Tibial artery (tissue), 4 donors: Measurements from ENCODE around the gene LXN.

Experiments
- DNase-seq, 2 donors: peaks; one replicate each; pipeline ENCODE4 v3.0.0-alpha.2; 2019
- H3K27ac ChIP-seq, 2 donors: fragments of 200-600 bp; sonication (generic) in 1 of 2; 1 replicate in 1 of 2; 2 replicates in 1 of 2; pipeline ENCODE4 v1.5.1; 2018 to 2019; ENCODE audit warnings: mild to moderate bottlenecking in 1 of 2
- H3K27me3 ChIP-seq, 2 donors: fragments of 200-600 bp; sonication (generic) in 1 of 2; one replicate each; pipeline versions ENCODE4 v1.5.1 to v1.6.0; 2016 to 2019
- H3K36me3 ChIP-seq, 3 donors: fragments of 200-600 bp; sonication (generic) in 2 of 3; one replicate each; pipeline ENCODE4 v1.5.1; 2016 to 2019; ENCODE audit warnings: mild to moderate bottlenecking in 2 of 3
- H3K4me1 ChIP-seq, 4 donors: fragments of 200-600 bp; sonication (generic) in 2 of 4; 1 replicate in 3 of 4; 2 replicates in 1 of 4; pipeline ENCODE4 v1.5.1; 2016 to 2019
- H3K4me3 ChIP-seq, 2 donors: fragments of 200-600 bp; sonication (generic) in 1 of 2; 1 replicate in 1 of 2; 2 replicates in 1 of 2; pipeline ENCODE4 v1.5.1; 2018 to 2019; ENCODE audit warnings: mild to moderate bottlenecking in 2 of 2
- H3K9me3 ChIP-seq, 3 donors: fragments of 200-600 bp; sonication (generic) in 1 of 3; one replicate each; pipeline ENCODE4 v1.5.1; 2016 to 2019
- intact Hi-C: fragments of 100-400 bp; cut with DNase I; formaldehyde crosslinking; loops from one replicate; pipeline ENCODE4 v1.15.0; 2023; ENCODE audit warnings: low total_unique reads
- TF ChIP-seq, protein P1 (sequence below), 2 experiments: fragments of 200-600 bp in 1 of 2; fragments of 450-650 bp in 1 of 2; IDR thresholded peaks; one replicate each; pipeline ENCODE4 v1.5.1; 2017 to 2019; ENCODE audit warnings: antibody characterized with exemption in 2 of 2, mild to moderate bottlenecking in 1 of 2, moderate library complexity in 1 of 2

Gene LXN

GRCh38 chr3:158659454-158660237 is 12.8 kb downstream of the LXN start:
- peak in 1 of 2 donors; percentile 67 for DNase-seq
- Histone ChIP-seq H3K36me3 (peaks cover 44 to 72% (median 67%) of the 10 kb centered on the region in 3 donors), H3K27me3 (no peaks in the 10 kb centered on the region), H3K27ac (no peak overlapping the region), H3K4me3 (no peak overlapping the region), H3K4me1 (no peaks in the 10 kb centered on the region), H3K9me3 (no peaks in the 10 kb centered on the region)
- intact Hi-C loops = no loop called here
- TF ChIP-seq, protein P1, sequence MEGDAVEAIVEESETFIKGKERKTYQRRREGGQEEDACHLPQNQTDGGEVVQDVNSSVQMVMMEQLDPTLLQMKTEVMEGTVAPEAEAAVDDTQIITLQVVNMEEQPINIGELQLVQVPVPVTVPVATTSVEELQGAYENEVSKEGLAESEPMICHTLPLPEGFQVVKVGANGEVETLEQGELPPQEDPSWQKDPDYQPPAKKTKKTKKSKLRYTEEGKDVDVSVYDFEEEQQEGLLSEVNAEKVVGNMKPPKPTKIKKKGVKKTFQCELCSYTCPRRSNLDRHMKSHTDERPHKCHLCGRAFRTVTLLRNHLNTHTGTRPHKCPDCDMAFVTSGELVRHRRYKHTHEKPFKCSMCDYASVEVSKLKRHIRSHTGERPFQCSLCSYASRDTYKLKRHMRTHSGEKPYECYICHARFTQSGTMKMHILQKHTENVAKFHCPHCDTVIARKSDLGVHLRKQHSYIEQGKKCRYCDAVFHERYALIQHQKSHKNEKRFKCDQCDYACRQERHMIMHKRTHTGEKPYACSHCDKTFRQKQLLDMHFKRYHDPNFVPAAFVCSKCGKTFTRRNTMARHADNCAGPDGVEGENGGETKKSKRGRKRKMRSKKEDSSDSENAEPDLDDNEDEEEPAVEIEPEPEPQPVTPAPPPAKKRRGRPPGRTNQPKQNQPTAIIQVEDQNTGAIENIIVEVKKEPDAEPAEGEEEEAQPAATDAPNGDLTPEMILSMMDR (IDR thresholded peaks at IDR 0.05) = peak; percentile 51 to 53

- intact Hi-C loops = no loop called here
- no peaks in the 10 kb centered on the region for H3K27me3 ChIP-seq
- H3K9me3 ChIP-seq = no peaks in the 10 kb centered on the region
- no peak overlapping the region for H3K4me3 ChIP-seq
- no peak overlapping the region for H3K27ac ChIP-seq
- DNase-seq = no peak
- no peaks in the 10 kb centered on the region for H3K4me1 ChIP-seq
- TF ChIP-seq, protein P1 (IDR thresholded peaks at IDR 0.05) = no peak
- peaks cover 43 to 72% (median 64%) of the 10 kb centered on the region in 3 donors for H3K36me3 ChIP-seq
Observed at GRCh38 chr3:158658889-158659288, 13.6 kb downstream of the LXN start.

DNA sequence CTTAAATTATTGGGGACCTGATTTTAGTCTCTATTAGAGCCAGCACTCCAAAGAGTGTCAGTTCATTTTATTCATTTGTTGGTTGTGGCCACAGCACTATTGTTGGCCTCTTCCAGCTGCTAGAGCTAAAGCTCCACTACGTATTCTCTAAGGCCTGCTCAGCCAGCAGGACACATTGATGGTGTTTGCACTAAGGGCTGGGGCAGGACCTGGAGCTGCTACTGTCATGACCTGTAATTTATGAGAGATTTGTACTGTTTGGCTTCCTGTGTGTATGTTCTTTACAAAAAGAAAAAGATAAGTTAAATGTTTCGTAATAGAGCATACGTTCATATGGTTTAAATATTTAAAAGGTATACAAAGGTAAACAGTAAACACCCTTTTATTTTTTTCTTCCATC is 20.0 kb downstream of the LXN start:
- no peak for DNase-seq
- intact Hi-C loops = no loop called here
- H3K9me3 ChIP-seq = no peaks in the 10 kb centered on the region
- H3K4me1 ChIP-seq = no peaks in the 10 kb centered on the region
- no peak overlapping the region for H3K4me3 ChIP-seq
- no peak overlapping the region for H3K27ac ChIP-seq
- H3K36me3 ChIP-seq = peaks cover 28 to 64% (median 62%) of the 10 kb centered on the region in 3 donors
- TF ChIP-seq, protein P1 (IDR thresholded peaks at IDR 0.05) = no peak
- H3K27me3 ChIP-seq = no peaks in the 10 kb centered on the region

DNA sequence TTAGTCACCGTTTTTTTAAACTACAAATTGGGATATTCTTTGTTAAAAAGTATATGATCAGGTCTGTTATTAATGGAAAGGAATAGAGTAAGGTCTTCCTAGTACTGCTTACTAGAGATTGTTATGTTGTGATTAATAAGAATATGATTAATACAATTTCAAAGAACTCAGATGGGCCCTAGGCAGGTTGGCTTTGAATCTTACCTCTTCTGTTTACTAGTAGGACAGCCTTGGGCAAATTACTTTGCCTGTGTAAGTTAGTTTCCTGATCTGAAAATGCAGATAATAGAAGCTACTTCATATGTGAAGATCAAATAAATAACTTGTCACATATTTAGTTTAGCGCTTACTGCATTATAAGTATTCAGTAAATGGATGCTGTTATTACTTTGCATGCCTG is 21.3 kb downstream of the LXN start:
- TF ChIP-seq, protein P1 (IDR thresholded peaks at IDR 0.05) = no peak
- H3K4me3 ChIP-seq = no peak overlapping the region
- H3K36me3 ChIP-seq = peaks cover 22 to 59% (median 57%) of the 10 kb centered on the region in 3 donors
- H3K27ac ChIP-seq = no peak overlapping the region
- H3K4me1 ChIP-seq = peaks cover 0 to 5% (median 3%) of the 10 kb centered on the region in 4 donors
- H3K27me3 ChIP-seq = no peaks in the 10 kb centered on the region
- intact Hi-C loops = no loop called here
- DNase-seq = no peak
- H3K9me3 ChIP-seq = no peaks in the 10 kb centered on the region

- Histone ChIP-seq H3K9me3 (no peaks in the 10 kb centered on the region), H3K4me1 (peaks cover 0 to 18% (median 14%) of the 10 kb centered on the region in 4 donors), H3K27ac (no peak overlapping the region), H3K36me3 (peaks cover 17 to 45% (median 43%) of the 10 kb centered on the region in 3 donors), H3K4me3 (no peak overlapping the region), H3K27me3 (no peaks in the 10 kb centered on the region)
- DNase-seq = no peak
- intact Hi-C loops = no loop called here
- TF ChIP-seq, protein P1 (IDR thresholded peaks at IDR 0.05) = no peak
Observed at GRCh38 chr3:158649791-158650190, 22.7 kb downstream of the LXN start.
